SK-N-SH (cell line): ENCODE results near the gene VSIG8. TPM values are rescaled to one million over a fixed set of nuclear protein-coding genes. Genes with fewer than 3 reads are reported as not detected.

Source experiments
- CTCF ChIA-PET: fragments of 300-600, 350-600 bp; formaldehyde crosslinking; extraction: SDS; loops from one replicate; lab custom pipeline; 2021; lab: Yijun Ruan, JAX
- POLR2A ChIA-PET: fragments of 350-600 bp; sonication (Branson Sonifier 250); formaldehyde crosslinking; extraction: SDS; loops from one replicate; lab custom pipeline; 2020; ENCODE audit warnings: antibody characterized with exemption, inconsistent platforms; lab: Yijun Ruan, JAX
- DNase-seq: peaks from one replicate; pipeline ENCODE4 v3.0.0; 2012
- H2AFZ ChIP-seq: fragments of 200-600 bp; sonication (generic); 2 replicates; pipeline ENCODE4 v1.8.1; 2016; ENCODE audit warnings: antibody characterized with exemption, mild to moderate bottlenecking, low read depth
- H3F3A ChIP-seq: fragments of 200-600 bp; sonication (generic); replicated peaks from 2 replicates; pipeline ENCODE3; 2016; ENCODE audit warnings: antibody characterized with exemption, mild to moderate bottlenecking; ENCODE audit not compliant: insufficient read depth
- H3K27ac ChIP-seq, 2 experiments: fragments of 200-500 bp in 1 of 2; fragments of 200-600 bp in 1 of 2; sonication (Bioruptor generic) in 1 of 2; sonication (generic), shearing (Covaris generic) in 1 of 2; 2 replicates each; pipeline versions ENCODE4 v1.5.1 to v1.6.1; 2014 to 2016; ENCODE audit warnings: low read depth in 2 of 2, inconsistent platforms in 1 of 2, low read length in 1 of 2, mild to moderate bottlenecking in 1 of 2, mixed read lengths in 1 of 2
- H3K27me3 ChIP-seq: fragments of 200-600 bp; sonication (generic), shearing (Covaris generic); 2 replicates; pipeline ENCODE4 v1.6.1; 2016; ENCODE audit warnings: mixed run types; ENCODE audit not compliant: insufficient read depth
- H3K36me3 ChIP-seq, 2 experiments: fragments of 200-500 bp in 1 of 2; fragments of 200-600 bp in 1 of 2; sonication (Bioruptor generic) in 1 of 2; sonication (generic) in 1 of 2; replicated peaks in 1 of 2; 2 replicates each; pipeline versions ENCODE3 to v1.5.1; 2014 to 2016; ENCODE audit warnings: low read length in 1 of 2, mild to moderate bottlenecking in 1 of 2; ENCODE audit not compliant: insufficient read depth in 2 of 2, control insufficient read depth in 1 of 2
- H3K4me1 ChIP-seq, 2 experiments: fragments of 200-500 bp in 1 of 2; fragments of 200-600 bp in 1 of 2; sonication (Bioruptor generic) in 1 of 2; sonication (generic), shearing (Covaris generic) in 1 of 2; 2 replicates each; pipeline versions ENCODE4 v1.5.1 to v1.6.1; 2014 to 2016; ENCODE audit warnings: low read depth in 1 of 2, low read length in 1 of 2, mixed run types in 1 of 2; ENCODE audit not compliant: insufficient read depth in 2 of 2, control insufficient read depth in 1 of 2
- H3K4me2 ChIP-seq: fragments of 200-600 bp; sonication (generic), shearing (Covaris generic); 2 replicates; pipeline ENCODE4 v1.6.1; 2017; ENCODE audit warnings: mixed run types
- H3K4me3 ChIP-seq, 2 experiments: fragments of 200-500 bp in 1 of 2; fragments of 200-600 bp in 1 of 2; sonication (Bioruptor generic) in 1 of 2; sonication (generic), shearing (Covaris generic) in 1 of 2; 2 replicates each; pipeline versions ENCODE4 v1.5.1 to v1.8.1; 2014 to 2016; ENCODE audit warnings: low read depth in 2 of 2, inconsistent platforms in 1 of 2, low read length in 1 of 2, mild to moderate bottlenecking in 1 of 2, mixed read lengths in 1 of 2, moderate library complexity in 1 of 2
- H3K79me2 ChIP-seq: fragments of 200-600 bp; sonication (generic); 2 replicates; pipeline ENCODE4 v1.8.1; 2017; ENCODE audit warnings: mild to moderate bottlenecking; ENCODE audit not compliant: insufficient read depth
- H3K9ac ChIP-seq: fragments of 200-600 bp; sonication (generic); 2 replicates; pipeline ENCODE4 v1.6.1; 2017; ENCODE audit warnings: mixed run types
- H3K9me2 ChIP-seq: fragments of 200-600 bp; sonication (generic); 2 replicates; pipeline ENCODE4 v1.6.1; 2017; ENCODE audit warnings: mixed run types
- H3K9me3 ChIP-seq: fragments of 200-600 bp; sonication (generic); 2 replicates; pipeline ENCODE4 v1.6.1; 2017; ENCODE audit warnings: mixed run types, mild to moderate bottlenecking, moderate library complexity
- H4K20me1 ChIP-seq: fragments of 200-600 bp; sonication (generic); 2 replicates; pipeline ENCODE4 v1.6.1; 2017; ENCODE audit warnings: mild to moderate bottlenecking, mixed run types; ENCODE audit not compliant: insufficient read depth
- CHD2 ChIP-seq: fragments of 150-350 bp; IDR thresholded peaks from 2 replicates; pipeline ENCODE4 v1.6.1; 2018; ENCODE audit warnings: low read length; ENCODE audit not compliant: partially characterized antibody
- CTCF ChIP-seq: fragments of 200-600 bp; sonication (generic); IDR thresholded peaks from 2 replicates; pipeline ENCODE4 v1.6.1; 2017; ENCODE audit warnings: antibody characterized with exemption, mild to moderate bottlenecking, moderate library complexity
- ELF1 ChIP-seq: IDR thresholded peaks from 2 replicates; pipeline ENCODE4 v1.4.0; 2012
- FOSL2 ChIP-seq: IDR thresholded peaks from 2 replicates; pipeline ENCODE4 v1.4.0; 2012; ENCODE audit warnings: low read depth, mild to moderate bottlenecking, moderate library complexity, borderline replicate concordance
- FOXM1 ChIP-seq: IDR thresholded peaks from 2 replicates; pipeline ENCODE4 v1.4.0; 2012; ENCODE audit warnings: low read depth, mild to moderate bottlenecking
- GATA2 ChIP-seq: sonication (generic); formaldehyde crosslinking; IDR thresholded peaks from 2 replicates; pipeline ENCODE4 v1.5.0; 2020; ENCODE audit warnings: mild to moderate bottlenecking, missing genetic modification reagents
- IRF3 ChIP-seq: fragments of 150-350 bp; IDR thresholded peaks from 2 replicates; pipeline ENCODE4 v1.6.1; 2016; ENCODE audit warnings: mild to moderate bottlenecking, low read depth, low read length
- JUND ChIP-seq: IDR thresholded peaks from 2 replicates; pipeline ENCODE4 v1.4.0; 2012
- MAX ChIP-seq: IDR thresholded peaks from 2 replicates; pipeline ENCODE4 v1.4.0; 2012; ENCODE audit warnings: low read depth
- MEF2A ChIP-seq: IDR thresholded peaks from 2 replicates; pipeline ENCODE4 v1.4.0; 2012; ENCODE audit warnings: low read depth, borderline replicate concordance
- NFIC ChIP-seq: IDR thresholded peaks from 2 replicates; pipeline ENCODE4 v1.4.0; 2012; ENCODE audit warnings: borderline replicate concordance
- PBX3 ChIP-seq: IDR thresholded peaks from 2 replicates; pipeline ENCODE4; 2012
- RAD21 ChIP-seq: IDR thresholded peaks from 2 replicates; pipeline ENCODE4 v1.6.1; 2012; ENCODE audit warnings: mild to moderate bottlenecking, low read length
- RCOR1 ChIP-seq: fragments of 150-350 bp; IDR thresholded peaks from 2 replicates; pipeline ENCODE4 v1.6.1; 2017; ENCODE audit warnings: antibody characterized with exemption, low read length
- REST ChIP-seq: IDR thresholded peaks from 2 replicates; pipeline ENCODE4 v1.6.1; 2012; ENCODE audit warnings: mild to moderate bottlenecking, low read depth, low read length, moderate library complexity
- SIN3A ChIP-seq: IDR thresholded peaks from 2 replicates; pipeline ENCODE4 v1.6.1; 2012; ENCODE audit warnings: low read depth, mild to moderate bottlenecking, low read length, moderate library complexity, borderline replicate concordance
- SMC3 ChIP-seq: IDR thresholded peaks from 2 replicates; pipeline ENCODE4 v1.6.1; 2012; ENCODE audit warnings: low read depth, low read length, improper control_type of control experiment
- TCF12 ChIP-seq: IDR thresholded peaks from 2 replicates; pipeline ENCODE4 v1.4.0; 2012
- USF2 ChIP-seq: fragments of 150-350 bp; IDR thresholded peaks from 2 replicates; pipeline ENCODE4 v1.6.1; 2017; ENCODE audit warnings: antibody characterized with exemption, low read length, low read depth, borderline replicate concordance
- WGBS: methylation state at CpG from one replicate; pipeline ENCODE4 v1.1.6; 2017; ENCODE audit warnings: low lambda C conversion rate; 5-methylcytosine and 5-hydroxymethylcytosine counted together
- polyA plus RNA-seq, 3 experiments: library from polyadenylated mRNA; depleted of rRNA; stranded (reverse); fragments of >200 nt; gene quantifications; 2 replicates each; pipeline ENCODE4 v1.2.3, GENCODE V29; 2012

VSIG8 gene
- polyA plus RNA-seq, 1 of the 3 experiments (the other 2 are of a cell fraction): not detected

DNA sequence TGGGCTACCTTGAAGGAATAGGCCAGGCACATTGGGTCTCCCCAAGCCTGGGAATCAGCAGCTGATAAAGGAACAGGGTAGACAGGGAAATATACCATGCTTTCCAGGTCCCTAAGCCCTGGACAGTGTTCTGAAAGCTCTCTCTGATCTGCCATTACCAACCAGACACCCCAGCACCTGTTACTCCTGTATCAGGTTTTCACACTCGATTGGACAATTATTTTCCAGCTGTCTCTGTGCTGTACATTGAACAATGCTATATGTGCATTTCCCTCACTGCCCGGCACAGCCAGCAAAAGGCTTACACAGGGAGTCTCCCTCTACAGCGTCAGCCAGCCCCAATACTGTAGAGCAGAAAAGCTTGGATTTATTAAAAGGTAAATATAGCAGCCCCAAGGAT lies 32.8 kb upstream of the VSIG8 start:
- no peak overlapping the region for H3K9ac ChIP-seq
- 45% methylated on average over 3 of the region's 3 CpGs for WGBS

More for the DNA sequence above, 32.8 kb upstream of the VSIG8 start:
- Histone ChIP-seq H3K27me3 (no peaks in the 10 kb centered on the region), H3K79me2 (no peaks in the 10 kb centered on the region), H3K4me3 (no peak overlapping the region), H4K20me1 (no peaks in the 10 kb centered on the region), H3K4me1 (peaks cover 1 to 16% of the 10 kb centered on the region in 2 experiments), H3K27ac (no peak overlapping the region), H3K4me2 (no peak overlapping the region), H3K9me3 (no peaks in the 10 kb centered on the region), H3K36me3 (no peaks in the 10 kb centered on the region), H3K9me2 (no peaks in the 10 kb centered on the region), H2AFZ (no peak overlapping the region), H3F3A (peaks cover 1% of the 10 kb centered on the region)
- POLR2A ChIA-PET: no interaction called here
- CTCF ChIA-PET: interaction anchor here (0.6 to 14.6 kb wide), 8 partner anchors 8 to 125 kb away, joined by 3 to 533 read pairs (median 4); partner anchors contain the start of genes DUSP23, FCRL6 and IGSF9
- TF ChIP-seq RCOR1 (no peak), JUND (no peak), SIN3A (no peak), NFIC (no peak), CHD2 (no peak), FOXM1 (no peak), ELF1 (no peak), TCF12 (no peak), SMC3 (no peak), CTCF (no peak), MAX (no peak), FOSL2 (no peak), REST (no peak), MEF2A (no peak), USF2 (no peak), IRF3 (no peak), RAD21 (no peak), GATA2 (no peak), PBX3 (no peak)
- no peak for DNase-seq
